Measurements from ENCODE around the gene SLC6A1.

Gene SLC6A1

GRCh38 chr3:11010426-11011165, 18.0 kb downstream of the SLC6A1 start:
- no peaks in the 10 kb centered on the region for H3K27me3 ChIP-seq

GRCh38 chr3:11014253-11014652, 21.7 kb downstream of the SLC6A1 start:
- Histone ChIP-seq H3K36me3 (no peaks in the 10 kb centered on the region), H3K4me1 (no peaks in the 10 kb centered on the region), H3K9me3 (no peaks in the 10 kb centered on the region), H3K27me3 (no peaks in the 10 kb centered on the region), H3K4me3 (ENCODE audit: low read depth, low read length) (no peak overlapping the region)
- DNase-seq, result no peak
- no peak for TF ChIP-seq CTCF (IDR thresholded peaks at IDR 0.05; ENCODE audit: low read depth, low read length)

More at GRCh38 chr3:11010426-11011165, 18.0 kb downstream of the SLC6A1 start:
- Histone ChIP-seq H3K4me3 (ENCODE audit: low read depth, low read length) (no peak overlapping the region), H3K4me1 (no peaks in the 10 kb centered on the region), H3K36me3 (no peaks in the 10 kb centered on the region), H3K9me3 (no peaks in the 10 kb centered on the region)
- no peak for TF ChIP-seq CTCF (IDR thresholded peaks at IDR 0.05; ENCODE audit: low read depth, low read length)
- DNase-seq, result no peak

GRCh38 chr3:11014752-11015151, 22.2 kb downstream of the SLC6A1 start:
- H3K27me3 ChIP-seq, result no peaks in the 10 kb centered on the region
- TF ChIP-seq CTCF (IDR thresholded peaks at IDR 0.05; ENCODE audit: low read depth, low read length), result no peak
- H3K9me3 ChIP-seq, result no peaks in the 10 kb centered on the region
- no peaks in the 10 kb centered on the region for H3K4me1 ChIP-seq
- DNase-seq, result no peak
- no peaks in the 10 kb centered on the region for H3K36me3 ChIP-seq
- H3K4me3 ChIP-seq (ENCODE audit: low read depth, low read length), result no peak overlapping the region

GRCh38 chr3:11015369-11015768, 22.8 kb downstream of the SLC6A1 start:
- TF ChIP-seq CTCF (IDR thresholded peaks at IDR 0.05; ENCODE audit: low read depth, low read length), result no peak
- H3K9me3 ChIP-seq, result no peaks in the 10 kb centered on the region
- no peak overlapping the region for H3K4me3 ChIP-seq (ENCODE audit: low read depth, low read length)
- H3K4me1 ChIP-seq, result no peaks in the 10 kb centered on the region
- H3K27me3 ChIP-seq, result no peaks in the 10 kb centered on the region
- H3K36me3 ChIP-seq, result no peaks in the 10 kb centered on the region
- no peak for DNase-seq

- no peaks in the 10 kb centered on the region for H3K36me3 ChIP-seq
- TF ChIP-seq CTCF (IDR thresholded peaks at IDR 0.05; ENCODE audit: low read depth, low read length), result no peak
- no peak for DNase-seq
- no peak overlapping the region for H3K4me3 ChIP-seq (ENCODE audit: low read depth, low read length)
- no peaks in the 10 kb centered on the region for H3K9me3 ChIP-seq
- peaks cover 3% of the 10 kb centered on the region; the same call in 1 of the 2 replicates for H3K27me3 ChIP-seq
- no peaks in the 10 kb centered on the region for H3K4me1 ChIP-seq
These were observed 24.2 kb downstream of the SLC6A1 start for GRCh38 chr3:11016727-11017126.

- H3K27me3 ChIP-seq, result peaks cover 3% of the 10 kb centered on the region; the same call in 1 of the 2 replicates
- no peak for TF ChIP-seq CTCF (IDR thresholded peaks at IDR 0.05; ENCODE audit: low read depth, low read length)
- no peaks in the 10 kb centered on the region for H3K4me1 ChIP-seq
- no peaks in the 10 kb centered on the region for H3K36me3 ChIP-seq
- DNase-seq, result no peak
- no peak overlapping the region for H3K4me3 ChIP-seq (ENCODE audit: low read depth, low read length)
- H3K9me3 ChIP-seq, result no peaks in the 10 kb centered on the region
These were observed 26.7 kb downstream of the SLC6A1 start for GRCh38 chr3:11019116-11019819.

Data from BE2C (cell line).